Large intestine (tissue), 3 donors: Measurements from ENCODE around the gene NEMF. TPM values are rescaled to one million over a fixed set of nuclear protein-coding genes. Genes with fewer than 3 reads are reported as not detected.
A peak's percentile ranks its signal among the peaks of the same experiment; 100 is the strongest.
"Not testable (repeated sequence)": the region's sequence is repeated elsewhere in the genome, so short reads cannot be mapped to it uniquely, and the experiment has no call there.

Experiments used
- DNase-seq, 2 donors: peaks; one replicate each; pipeline versions ENCODE4 v3.0.0 to v3.0.0-alpha.2; 2013
- H3K27ac ChIP-seq: one replicate; pipeline ENCODE4 v1.5.1; 2013; ENCODE audit warnings: low read length
- H3K27me3 ChIP-seq: 2 replicates; pipeline ENCODE4 v1.6.1; 2013; ENCODE audit warnings: low read length; ENCODE audit not compliant: control insufficient read depth, insufficient read depth
- H3K36me3 ChIP-seq: 2 replicates; pipeline ENCODE4 v1.6.1; 2013; ENCODE audit warnings: low read length; ENCODE audit not compliant: control insufficient read depth, insufficient read depth
- H3K4me1 ChIP-seq: one replicate; pipeline ENCODE4 v1.6.1; 2013; ENCODE audit warnings: low read length; ENCODE audit not compliant: control insufficient read depth, insufficient read depth
- H3K4me3 ChIP-seq: one replicate; pipeline ENCODE4 v1.5.1; 2013; ENCODE audit warnings: low read length
- H3K9me3 ChIP-seq: one replicate; pipeline ENCODE4 v1.6.1; 2013; ENCODE audit warnings: mild to moderate bottlenecking, low read depth, low read length, moderate library complexity; ENCODE audit not compliant: control insufficient read depth
- WGBS: methylation state at CpG from one replicate; pipeline ENCODE4 v1.1.5; 2013; ENCODE audit warnings: low lambda C conversion rate; ENCODE audit not compliant: insufficient coverage; 5-methylcytosine and 5-hydroxymethylcytosine counted together
- polyA plus RNA-seq: library from polyadenylated mRNA; unstranded; fragments of 120-200 nt; gene quantifications from one replicate; pipeline ENCODE4 v1.2.1, GENCODE V29; 2013

NEMF gene
- polyA plus RNA-seq, 1 donor, result 49.6 TPM

- not testable (repeated sequence) for H3K36me3 ChIP-seq, H3K27me3 ChIP-seq, DNase-seq, H3K4me1 ChIP-seq, H3K9me3 ChIP-seq
- WGBS, result 6% methylated on average over 2 of the region's 8 CpGs
- Histone ChIP-seq H3K4me3 (peak overlapping the region; percentile 77), H3K27ac (peak overlapping the region; percentile 98)
These were observed 41.9 kb upstream of the NEMF start for GRCh38 chr14:49894214-49895107.

- Histone ChIP-seq H3K27ac (peak overlapping the region; percentile 98), H3K4me1 (no peaks in the 10 kb centered on the region), H3K36me3 (peaks cover 7% of the 10 kb centered on the region), H3K4me3 (peak overlapping the region; percentile 77), H3K27me3 (no peaks in the 10 kb centered on the region), H3K9me3 (no peaks in the 10 kb centered on the region)
- DNase-seq, result peak; percentile 57 to 77
- no CpG with 5 or more reads among the region's 85 CpGs for WGBS
These were observed 41.0 kb upstream of the NEMF start for GRCh38 chr14:49893309-49894213.

GRCh38 chr14:49892636-49893308 is 40.2 kb upstream of the NEMF start, which contains the start of gene ARF6:
TSS of gene ARF6 (plus strand) at chr14:49893082. CDS start at chr14:49893737, 655 bp downstream.
- no CpG with 5 or more reads among the region's 66 CpGs for WGBS
- DNase-seq, result peak; percentile 98 to 99
- peak within 1 kb of the TSS; percentile 77 for H3K4me3 ChIP-seq

GRCh38 chr14:49892301-49892635 is 39.7 kb upstream of the NEMF start:
- Histone ChIP-seq H3K4me1 (no peaks in the 10 kb centered on the region), H3K9me3 (no peaks in the 10 kb centered on the region)
- no CpG with 5 or more reads among the region's 12 CpGs for WGBS

More at GRCh38 chr14:49892636-49893308, 40.2 kb upstream of the NEMF start, which contains the start of gene ARF6:
- Histone ChIP-seq H3K9me3 (no peaks in the 10 kb centered on the region), H3K27ac (peak within 1 kb of the TSS; percentile 98), H3K36me3 (peaks cover 7% of the 10 kb centered on the region), H3K4me1 (no peaks in the 10 kb centered on the region), H3K27me3 (no peaks in the 10 kb centered on the region)

DNA sequence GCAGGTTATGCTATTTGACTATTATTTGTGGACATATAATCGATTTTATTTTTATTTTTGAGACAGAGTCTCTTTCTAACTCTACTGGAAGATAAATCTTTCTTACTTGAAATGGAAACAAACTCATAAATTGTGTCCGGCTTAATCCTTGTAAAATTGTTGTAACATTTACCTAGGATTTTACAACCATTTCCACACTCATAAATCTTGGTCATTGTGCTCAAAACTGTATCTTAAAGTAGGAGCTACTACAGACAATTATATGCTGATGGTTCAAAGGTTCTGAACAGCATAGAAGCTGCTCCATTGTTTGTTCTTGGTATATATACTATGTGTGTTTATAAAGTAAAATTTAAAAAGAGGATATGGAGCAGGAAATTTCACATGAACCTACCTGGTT is 35.7 kb upstream of the NEMF start:
- Histone ChIP-seq H3K4me1 (no peaks in the 10 kb centered on the region), H3K27ac (peak overlapping the region; percentile 1), H3K36me3 (no peaks in the 10 kb centered on the region), H3K4me3 (no peak overlapping the region), H3K27me3 (no peaks in the 10 kb centered on the region), H3K9me3 (no peaks in the 10 kb centered on the region)
- 43% methylated on average over 2 of the region's 2 CpGs for WGBS
- peak in 1 of 2 donors; percentile 66 for DNase-seq

More at GRCh38 chr14:49892301-49892635, 39.7 kb upstream of the NEMF start:
- Histone ChIP-seq H3K27me3 (no peaks in the 10 kb centered on the region), H3K4me3 (peak overlapping the region; percentile 77), H3K36me3 (peaks cover 7% of the 10 kb centered on the region), H3K27ac (peak overlapping the region; percentile 98)
- peak in 1 of 2 donors; percentile 72 for DNase-seq

- no peak overlapping the region for H3K27ac ChIP-seq
- H3K36me3 ChIP-seq, result no peaks in the 10 kb centered on the region
- H3K9me3 ChIP-seq, result no peaks in the 10 kb centered on the region
- no peaks in the 10 kb centered on the region for H3K27me3 ChIP-seq
- no peak overlapping the region for H3K4me3 ChIP-seq
- H3K4me1 ChIP-seq, result peaks cover 5% of the 10 kb centered on the region
- no peak for DNase-seq
- 82% methylated on average over 4 of the region's 12 CpGs for WGBS
These were observed 33.9 kb upstream of the NEMF start for GRCh38 chr14:49886523-49886922.

- no peak for DNase-seq
- Histone ChIP-seq H3K9me3 (no peaks in the 10 kb centered on the region), H3K27me3 (no peaks in the 10 kb centered on the region), H3K27ac (no peak overlapping the region), H3K4me3 (no peak overlapping the region), H3K36me3 (no peaks in the 10 kb centered on the region), H3K4me1 (peaks cover 23% of the 10 kb centered on the region)
- WGBS, result no CpG with 5 or more reads among the region's 18 CpGs
These were observed 30.5 kb upstream of the NEMF start for GRCh38 chr14:49882826-49883694.

DNA sequence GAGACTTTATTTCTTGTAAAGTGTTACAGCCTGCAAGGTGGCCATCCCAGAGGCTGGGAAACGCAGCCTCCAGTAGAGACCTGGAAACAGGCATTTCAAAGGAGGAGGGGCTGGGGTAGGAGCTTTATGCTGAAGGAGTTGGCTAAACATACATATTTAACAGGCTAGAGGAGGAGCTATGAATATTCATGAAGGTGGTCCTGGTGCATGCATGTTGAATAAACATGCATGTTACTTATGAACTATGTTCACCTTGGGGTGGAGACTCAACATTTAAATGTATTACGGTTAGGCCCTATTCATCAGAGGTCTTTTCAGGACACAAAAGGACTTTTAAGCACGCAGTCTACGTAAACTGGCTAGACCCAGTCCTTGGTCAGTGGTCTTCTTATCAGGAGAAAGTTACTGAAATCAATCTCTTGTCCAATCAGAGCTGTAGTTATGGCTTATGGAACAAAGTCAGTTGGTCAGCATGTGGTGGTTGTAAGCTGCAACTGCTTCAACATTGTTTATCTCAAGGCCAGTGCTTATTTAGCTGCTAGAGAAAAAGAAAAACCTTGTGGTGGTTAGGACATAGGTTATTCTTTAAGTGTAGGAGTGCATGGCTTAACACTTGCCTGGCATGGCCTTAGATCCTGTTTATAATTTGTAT is 28.9 kb upstream of the NEMF start:
- Histone ChIP-seq H3K36me3 (no peaks in the 10 kb centered on the region), H3K27me3 (no peaks in the 10 kb centered on the region), H3K4me1 (peaks cover 23% of the 10 kb centered on the region), H3K27ac (peak overlapping the region; percentile 88), H3K9me3 (no peaks in the 10 kb centered on the region), H3K4me3 (no peak overlapping the region)
- DNase-seq, result peak in 1 of 2 donors; percentile 56
- no CpG with 5 or more reads among the region's 4 CpGs for WGBS
